ENCODE measurements around the gene KRT12. TPM values are rescaled to one million over a fixed set of nuclear protein-coding genes. Genes with fewer than 3 reads are reported as not detected.
A peak's percentile ranks its signal among the peaks of the same experiment; 100 is the strongest.

KRT12 gene
- polyA plus RNA-seq, 2 of the 4 experiments (the other 2 are of a cell fraction), result not detected

- TF ChIP-seq HDAC2 (IDR thresholded peaks at IDR 0.05) (no peak), CBX8 (IDR thresholded peaks at IDR 0.05) (no peak), MAZ (IDR thresholded peaks at IDR 0.05; ENCODE audit: borderline replicate concordance, low read depth, low read length) (no peak), ELK1 (IDR thresholded peaks at IDR 0.05; ENCODE audit: low read depth, low read length) (no peak), PBX3 (IDR thresholded peaks at IDR 0.05) (no peak), KDM5A (IDR thresholded peaks at IDR 0.05) (no peak), SREBF2 (IDR thresholded peaks at IDR 0.05) (no peak), RCOR1 (IDR thresholded peaks at IDR 0.05; ENCODE audit: low read depth, low read length) (no peak), ESRRA (IDR thresholded peaks at IDR 0.05; ENCODE audit: borderline replicate concordance, low read length) (no peak), ATOH8 (CRISPR knock-in tag; IDR thresholded peaks at IDR 0.05; ENCODE audit: low read depth) (no peak), BCL3 (IDR thresholded peaks at IDR 0.05) (no peak)
Measured at GRCh38 chr17:40852364-40852763, 14.7 kb downstream of the KRT12 start (continued).

- ChIA-PET CTCF (interaction anchor here (0.9 to 21.2 kb wide), 4 partner anchors 231 to 812 kb away, joined by 3 to 418 read pairs (median 18); no protein-coding TSS in a partner anchor), POLR2A (interaction anchor here (1.5 kb wide), 1 partner anchor 31 kb away, joined by 4 read pairs; no protein-coding TSS in a partner anchor)
- peak in 1 of 2 experiments; percentile 78 for DNase-seq (ENCODE audit: low read depth in 1 of 2, low spot score in 1 of 2)
- Histone ChIP-seq H3K4me3 (peak overlapping the region; percentile 6; the same call in 1 of the 3 replicates), H3K4me2 (peak overlapping the region; percentile 72), H3K9me3 (no peaks in the 10 kb centered on the region), H3K4me1 (peaks cover 68% of the 10 kb centered on the region), H3K27ac (peak overlapping the region; percentile 66 to 75)
- peak in 1 of 2 experiments; percentile 56; a peak in 3 of 6 replicates for ATAC-seq
- WGBS (ENCODE audit: missing lambda C conversion rate), result 17% methylated on average over 3 of the region's 3 CpGs
- FAIRE-seq, result peak; percentile 90
- no peak for TF ChIP-seq PBX3 (IDR thresholded peaks at IDR 0.05)
- peak in 1 of 2 experiments; percentile 64; a peak in 1 of 5 replicates for TF ChIP-seq JUN (IDR thresholded peaks at IDR 0.05)
- TF ChIP-seq EP300 (IDR thresholded peaks at IDR 0.05), result peak in 1 of 2 experiments; percentile 57; a peak in 1 of 5 replicates
- TF ChIP-seq FOSB (CRISPR knock-in tag; IDR thresholded peaks at IDR 0.05), result peak; percentile 22; the same call in 1 of the 2 replicates
- TF ChIP-seq FOSL2 (IDR thresholded peaks at IDR 0.05), result peak; percentile 79
- peak; percentile 92 for TF ChIP-seq FOSL2 (CRISPR knock-in tag; IDR thresholded peaks at IDR 0.05)
- no peak for TF ChIP-seq ATOH8 (CRISPR knock-in tag; IDR thresholded peaks at IDR 0.05; ENCODE audit: low read depth)
- TF ChIP-seq BCL3 (IDR thresholded peaks at IDR 0.05), result peak; percentile 24; the same call in 1 of the 3 replicates
- no peak for TF ChIP-seq SMC3 (IDR thresholded peaks at IDR 0.05)
- TF ChIP-seq TP53 (CRISPR knock-in tag; IDR thresholded peaks at IDR 0.05), result no peak
- peak; percentile 59 for TF ChIP-seq MAFK (IDR thresholded peaks at IDR 0.05; ENCODE audit: partially characterized antibody)
- TF ChIP-seq JUNB (IDR thresholded peaks at IDR 0.05), result peak; percentile 91
- TF ChIP-seq EHMT2 (IDR thresholded peaks at IDR 0.05; ENCODE audit: low read depth), result no peak
- no peak for TF ChIP-seq HOXA7 (CRISPR knock-in tag; IDR thresholded peaks at IDR 0.05)
- TF ChIP-seq FOXS1 (CRISPR knock-in tag; IDR thresholded peaks at IDR 0.05), result no peak
- no peak for TF ChIP-seq PHF8 (IDR thresholded peaks at IDR 0.05; ENCODE audit: borderline replicate concordance, low read depth)
- peak; percentile 95 for TF ChIP-seq GATA3 (IDR thresholded peaks at IDR 0.05; ENCODE audit: borderline replicate concordance)
- TF ChIP-seq MAX (IDR thresholded peaks at IDR 0.05), result peak; percentile 30; the same call in 1 of the 2 replicates
- no peak for TF ChIP-seq USF2 (IDR thresholded peaks at IDR 0.05)
- no peak for TF ChIP-seq CBX8 (IDR thresholded peaks at IDR 0.05)
- TF ChIP-seq RCOR1 (IDR thresholded peaks at IDR 0.05; ENCODE audit: low read depth, low read length), result no peak
- TF ChIP-seq HOXB13 (CRISPR knock-in tag; IDR thresholded peaks at IDR 0.05; ENCODE audit: low read depth), result no peak
- TF ChIP-seq CHD4 (IDR thresholded peaks at IDR 0.05; ENCODE audit: borderline replicate concordance), result no peak
Measured at GRCh38 chr17:40850293-40850972, 16.6 kb downstream of the KRT12 start.
